NCI-H82 treated with DMSO at 0.1 percent for 48 hours (cell line): ENCODE results near the gene MSI2.
"Not testable (repeated sequence)": the region's sequence is repeated elsewhere in the genome, so short reads cannot be mapped to it uniquely, and the experiment has no call there.

Experiments used
- DNase-seq: peaks from one replicate; lab custom pipeline; 2025; ENCODE audit not compliant: unreplicated experiment; lab: John Stamatoyannopoulos, UW

MSI2 gene

GRCh38 chr17:57606111-57606875 lies 350.0 kb downstream of the MSI2 start:
- peak; percentile 46 for DNase-seq

- no peak for DNase-seq
These were observed 351.3 kb downstream of the MSI2 start for GRCh38 chr17:57607553-57608120.

GRCh38 chr17:57608369-57609124 lies 352.2 kb downstream of the MSI2 start:
- no peak for DNase-seq

DNA sequence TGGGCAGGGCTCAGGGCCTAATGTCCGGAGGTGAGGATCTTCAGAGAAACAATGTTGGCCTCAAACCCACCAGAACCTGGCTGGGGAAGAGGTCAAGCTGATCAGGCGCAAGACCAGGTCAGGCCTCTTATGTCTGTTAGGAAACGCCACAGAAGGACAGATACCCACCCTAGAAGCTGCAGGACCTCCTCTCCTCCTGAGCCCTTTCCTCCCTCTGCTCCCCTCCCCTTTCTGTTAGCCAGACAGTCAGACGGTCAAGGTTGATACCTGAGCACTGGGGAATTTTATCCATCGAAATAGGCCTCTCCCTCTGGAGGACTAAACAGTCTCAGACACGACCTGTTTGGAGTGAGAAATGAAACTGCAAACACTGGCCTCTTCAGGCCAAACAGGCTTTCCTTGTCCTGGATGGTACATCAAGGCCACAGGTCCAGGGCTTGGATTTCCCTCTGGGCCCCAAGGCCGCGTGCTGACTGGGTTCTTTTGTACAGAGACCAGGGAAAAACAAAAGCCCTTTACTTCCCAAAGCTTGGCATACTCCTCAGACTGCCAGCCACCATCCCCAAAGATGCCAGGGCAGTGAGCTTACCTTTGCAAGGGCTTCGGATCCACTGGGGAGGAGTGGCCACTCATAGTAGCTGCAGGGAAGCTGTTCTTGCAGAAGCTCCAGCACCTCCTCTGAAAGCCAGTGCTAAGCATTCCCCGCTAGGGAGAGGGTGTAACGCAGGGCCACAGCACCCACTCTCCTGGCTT lies 353.0 kb downstream of the MSI2 start:
- no peak for DNase-seq

DNA sequence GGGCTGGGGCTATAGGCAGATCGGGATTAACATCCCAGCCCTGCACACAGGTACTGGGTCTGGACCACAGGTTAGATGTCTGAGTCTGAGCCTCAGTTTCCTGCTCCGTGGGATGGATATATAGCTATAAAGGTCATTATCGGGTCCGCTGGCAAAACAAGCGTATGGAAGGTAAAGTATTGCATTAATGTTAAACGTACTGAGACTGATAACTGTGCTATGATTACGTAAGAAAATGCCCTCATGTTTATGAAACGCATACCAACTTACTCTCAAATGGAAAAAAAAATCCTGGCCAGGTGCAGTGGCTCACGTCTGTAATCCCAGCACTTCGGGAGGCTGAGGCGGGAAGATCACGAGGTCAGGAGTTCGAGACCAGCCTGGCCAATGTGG lies 353.6 kb downstream of the MSI2 start:
- DNase-seq = no peak

DNA sequence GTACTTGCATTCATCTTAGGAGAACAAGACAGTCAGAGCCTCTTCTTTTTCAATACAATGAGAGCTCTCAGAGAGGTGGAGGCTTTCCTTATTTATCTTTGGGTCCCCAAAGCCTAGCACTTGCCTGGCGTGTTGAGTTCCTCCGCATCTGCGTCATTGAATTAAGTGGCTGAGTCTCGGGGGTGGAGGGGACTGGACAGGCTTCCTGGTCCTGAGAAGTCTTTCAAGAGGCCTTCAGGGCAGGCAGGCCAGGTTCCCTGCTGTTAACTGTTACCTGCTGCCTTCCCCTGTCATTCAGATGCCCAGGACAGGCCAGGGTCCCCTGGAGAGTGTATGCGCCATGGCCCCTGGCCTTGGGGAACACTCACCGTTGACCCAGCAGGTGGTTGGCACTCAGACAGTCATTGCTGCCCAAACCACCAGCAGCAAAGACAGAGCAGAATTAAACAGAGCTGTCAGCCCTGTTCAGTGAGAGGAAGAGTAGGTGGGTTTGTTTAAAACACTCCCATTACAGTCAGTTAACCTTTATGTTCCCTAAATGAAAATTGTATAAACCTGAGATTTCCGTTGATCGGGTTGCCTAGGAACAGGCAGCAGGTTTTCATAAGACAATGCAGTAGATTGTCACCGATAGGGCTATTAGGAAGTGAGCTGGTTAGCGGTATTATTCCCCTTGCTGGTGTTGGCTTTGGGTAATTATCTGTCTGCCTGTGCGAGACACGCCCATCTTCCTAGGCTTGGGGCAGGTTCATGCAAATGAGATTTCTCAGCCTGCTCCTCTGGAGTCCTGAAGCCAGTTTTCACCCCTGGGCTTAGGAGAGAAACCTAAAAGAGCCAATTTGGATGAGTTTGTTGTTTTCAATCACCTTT lies 356.1 kb downstream of the MSI2 start:
- peak; percentile 87 for DNase-seq

- DNase-seq = peak; percentile 90
These were observed 358.4 kb downstream of the MSI2 start for GRCh38 chr17:57614742-57615141.

DNA sequence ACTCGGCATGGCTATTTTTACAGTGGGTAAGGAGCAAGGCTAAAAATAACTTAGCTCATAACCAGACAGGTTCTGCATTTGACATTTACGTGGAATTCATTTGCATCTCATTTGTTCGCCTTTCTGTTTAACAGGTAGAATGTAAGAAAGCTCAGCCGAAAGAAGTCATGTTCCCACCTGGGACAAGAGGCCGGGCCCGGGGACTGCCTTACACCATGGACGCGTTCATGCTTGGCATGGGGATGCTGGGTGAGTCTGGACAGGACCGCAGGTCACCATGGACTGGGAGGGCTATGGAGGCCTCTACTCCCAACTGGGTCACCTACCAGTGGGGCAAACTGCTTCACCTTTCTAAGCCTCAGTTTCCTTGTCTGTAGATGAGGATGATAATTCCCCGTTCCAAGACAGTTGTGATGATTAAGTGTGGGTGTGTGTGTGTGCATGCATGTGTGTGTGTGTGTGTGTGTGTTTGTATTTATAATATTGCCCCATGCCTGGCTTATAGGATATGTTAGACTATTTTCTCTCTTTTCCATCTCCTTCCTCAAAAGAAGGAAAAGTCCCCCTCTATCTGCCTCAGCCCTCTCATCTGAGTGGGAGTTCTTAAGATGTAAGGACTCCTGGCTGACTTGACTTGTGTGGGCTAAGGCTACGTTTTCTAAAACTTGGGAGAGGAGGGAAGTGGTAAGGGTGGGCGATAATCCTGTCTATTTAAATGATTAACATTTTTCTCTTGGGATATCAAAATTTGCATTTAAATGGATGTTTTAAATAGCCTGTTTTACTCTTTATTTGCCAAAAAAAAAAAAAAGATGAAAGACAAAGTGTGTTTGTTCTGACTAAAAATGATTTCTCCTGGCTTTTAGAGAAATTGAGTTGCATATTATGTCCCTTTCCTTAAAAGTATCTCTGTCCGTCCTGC lies 359.8 kb downstream of the MSI2 start:
- DNase-seq = no peak

DNA sequence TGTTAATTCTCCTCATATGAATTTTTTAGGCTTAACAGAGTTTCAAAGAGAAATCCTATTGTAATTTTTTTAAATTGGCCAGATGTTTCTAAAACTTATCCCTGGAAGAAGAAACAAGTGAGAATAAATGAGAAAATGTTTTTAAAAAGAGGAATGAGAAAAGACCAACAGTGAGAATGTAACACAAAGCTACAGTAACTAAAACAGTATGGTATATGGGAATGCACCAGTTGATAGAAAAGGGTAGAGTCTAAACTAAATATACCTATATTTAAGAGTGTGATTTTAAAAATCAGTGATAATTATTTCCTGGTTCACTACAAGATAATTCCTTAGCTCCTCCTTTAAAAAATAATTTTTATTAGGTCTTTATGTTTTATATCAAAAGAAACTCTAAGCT lies 360.9 kb downstream of the MSI2 start:
- DNase-seq = no peak

DNA sequence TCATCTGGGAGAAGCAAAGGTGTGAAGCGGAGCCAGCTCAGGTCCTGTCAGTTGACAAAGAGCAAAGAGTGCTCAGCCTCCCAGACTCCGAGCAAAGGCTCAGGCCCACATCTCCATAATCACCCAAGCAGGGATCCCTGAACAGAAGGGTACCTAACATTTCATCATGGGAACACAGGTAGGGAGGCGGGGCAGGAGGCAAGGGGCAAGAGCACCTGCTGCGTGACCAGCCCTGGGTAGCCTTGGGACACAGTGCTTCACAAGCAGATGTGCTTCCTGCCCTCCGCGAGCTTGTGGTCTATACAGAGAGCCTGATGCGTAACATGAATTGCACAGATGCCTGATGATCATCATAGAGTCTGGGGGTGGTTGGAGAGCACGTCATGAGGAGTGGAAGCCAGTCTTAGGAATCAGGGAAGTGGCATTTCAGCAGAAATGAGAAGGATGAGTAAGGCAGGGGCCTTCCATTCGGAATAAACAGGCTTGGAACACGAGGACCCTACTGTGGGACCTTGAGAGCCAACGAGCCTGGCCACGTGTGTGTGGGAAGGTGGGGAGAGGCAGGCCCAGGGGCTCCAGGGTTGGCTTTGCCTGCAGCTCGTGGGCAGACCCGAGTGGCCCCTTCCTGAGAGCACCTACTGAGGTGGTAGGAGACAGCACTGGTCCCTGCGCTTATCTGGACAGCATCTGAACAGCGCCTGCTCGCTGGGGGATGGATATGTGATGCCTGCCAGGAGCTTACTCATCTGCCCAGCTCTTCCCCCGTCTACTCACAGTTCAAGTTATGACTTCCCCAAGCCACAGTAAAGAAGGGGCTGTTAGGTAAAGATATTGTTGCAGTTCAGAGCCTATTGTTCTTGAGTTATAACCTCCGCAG lies 363.0 kb downstream of the MSI2 start:
- DNase-seq = no peak

DNA sequence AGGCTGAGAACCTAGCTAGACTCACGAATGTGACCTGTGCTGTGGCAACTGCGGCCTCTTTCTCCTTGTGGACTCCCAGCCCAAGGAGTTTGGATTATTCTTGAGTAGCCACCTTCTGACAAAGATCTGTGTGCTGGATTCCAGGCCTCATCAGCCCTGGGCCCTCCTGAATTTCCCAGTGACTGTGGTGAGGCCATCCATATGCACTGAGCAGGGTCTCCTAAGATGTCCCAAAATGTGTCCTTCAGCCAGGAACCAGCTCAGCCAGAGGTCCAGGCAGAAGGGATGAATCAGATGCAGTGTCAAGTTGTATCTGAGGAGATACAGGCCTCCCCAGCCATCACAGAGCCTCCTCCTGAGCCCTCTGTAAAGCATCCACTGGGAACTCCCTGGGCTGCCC lies 364.3 kb downstream of the MSI2 start:
- DNase-seq = no peak

DNA sequence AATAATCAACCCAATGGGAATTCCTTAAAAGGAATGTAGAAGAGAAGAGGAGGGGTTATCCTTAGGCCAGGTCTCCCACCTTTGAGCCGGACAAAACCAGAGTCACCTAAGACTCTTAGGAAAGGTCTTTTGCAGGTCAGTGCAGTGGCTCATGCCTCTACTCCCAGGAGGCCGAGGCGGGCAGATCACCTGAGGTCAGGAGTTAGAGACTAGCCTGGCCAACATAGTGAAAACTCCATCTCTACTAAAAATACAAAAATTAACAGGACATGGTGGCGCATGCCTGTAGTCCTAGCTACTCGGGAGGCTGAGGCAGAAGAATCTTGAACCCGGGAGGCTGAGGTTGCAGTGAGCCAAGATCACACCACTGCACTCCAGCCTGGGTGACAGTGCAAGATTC lies 365.5 kb downstream of the MSI2 start:
- not testable (repeated sequence) for DNase-seq

- no peak for DNase-seq
These were observed 366.0 kb downstream of the MSI2 start for GRCh38 chr17:57622306-57622682.

DNA sequence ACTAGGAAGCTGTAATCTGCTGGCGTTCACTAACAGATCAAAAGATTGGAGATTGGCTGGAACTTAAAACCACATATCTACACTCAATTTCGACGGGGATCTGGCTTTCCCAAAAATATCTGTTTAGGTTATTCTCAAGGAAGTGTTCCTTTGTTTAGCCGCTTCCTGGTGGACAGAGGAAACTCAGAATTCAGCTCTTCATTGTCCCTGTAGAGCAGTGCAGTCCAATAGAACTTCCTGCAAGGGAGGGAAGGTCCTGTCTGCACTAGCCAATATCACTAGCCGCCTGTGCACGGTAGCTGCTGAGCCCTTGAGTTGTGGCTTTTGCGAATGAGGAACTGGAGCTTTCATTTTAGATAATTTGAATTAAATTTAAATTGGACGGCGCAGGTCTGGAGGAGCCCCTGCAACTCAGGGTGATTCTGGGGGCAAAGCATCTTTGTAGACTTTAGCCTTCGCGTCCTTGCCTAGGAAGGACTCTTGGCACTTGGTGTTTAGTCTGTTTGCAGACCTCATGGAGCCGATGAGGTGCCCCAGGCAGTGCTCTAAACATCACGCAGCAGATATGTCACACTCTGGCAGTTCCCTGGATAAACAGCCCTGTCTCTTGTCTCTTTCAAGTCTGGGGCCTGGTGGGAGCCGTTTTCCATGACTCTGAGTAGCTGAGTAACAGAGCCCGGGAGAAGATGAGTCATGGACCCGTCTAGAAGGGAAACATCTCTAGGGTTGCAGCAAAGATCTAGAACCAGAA lies 366.5 kb downstream of the MSI2 start:
- DNase-seq = no peak

- no peak for DNase-seq
These were observed 367.3 kb downstream of the MSI2 start for GRCh38 chr17:57623620-57624019.

GRCh38 chr17:57624386-57624785 lies 368.1 kb downstream of the MSI2 start:
- DNase-seq = no peak

DNA sequence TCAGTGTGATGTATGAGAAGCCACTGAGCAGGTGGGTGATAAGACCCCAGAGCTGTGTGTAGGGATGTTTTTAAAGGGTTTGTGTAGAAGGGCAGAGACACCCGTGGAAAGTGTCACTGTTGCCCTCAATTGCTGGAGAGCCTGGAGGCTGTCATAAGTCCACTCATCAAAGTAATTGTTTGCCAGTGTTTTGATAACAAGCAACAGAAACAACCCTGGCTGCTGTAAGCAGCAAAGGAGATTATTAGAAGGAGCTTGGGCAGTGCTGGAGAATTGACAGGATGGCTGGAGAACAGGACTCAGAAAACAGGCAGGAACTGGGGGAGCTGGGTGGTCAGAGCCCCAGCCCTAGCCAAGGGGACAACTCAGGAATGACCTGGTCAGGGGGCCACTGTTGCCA lies 369.2 kb downstream of the MSI2 start:
- no peak for DNase-seq

- DNase-seq = no peak
These were observed 369.6 kb downstream of the MSI2 start for GRCh38 chr17:57625957-57626356.
